RWPE1 (cell line): ENCODE measurements around the gene SLC6A19.

Experiments
- CTCF ChIA-PET: fragments of 350-600 bp; sonication (Branson Sonifier 250); formaldehyde crosslinking; extraction: SDS; loops from one replicate; lab custom pipeline; 2021; lab: Yijun Ruan, JAX
- POLR2A ChIA-PET: fragments of 400-600 bp; formaldehyde crosslinking; extraction: SDS; loops from one replicate; lab custom pipeline; 2020; ENCODE audit warnings: antibody characterized with exemption; ENCODE audit not compliant: low non-redundant PET; lab: Yijun Ruan, JAX
- DNase-seq: peaks from one replicate; pipeline ENCODE4 v3.0.0; 2012; ENCODE audit warnings: low spot score
- H3K27ac ChIP-seq: fragments of 450-650 bp; 2 replicates; pipeline ENCODE4 v1.5.1; 2017
- TF ChIP-seq, protein P1 (sequence below): fragments of 450-650 bp; conservative IDR thresholded peaks from 2 replicates; pipeline ENCODE4 v1.5.1; 2017; ENCODE audit warnings: low read depth, mild to moderate bottlenecking

SLC6A19 gene

DNA sequence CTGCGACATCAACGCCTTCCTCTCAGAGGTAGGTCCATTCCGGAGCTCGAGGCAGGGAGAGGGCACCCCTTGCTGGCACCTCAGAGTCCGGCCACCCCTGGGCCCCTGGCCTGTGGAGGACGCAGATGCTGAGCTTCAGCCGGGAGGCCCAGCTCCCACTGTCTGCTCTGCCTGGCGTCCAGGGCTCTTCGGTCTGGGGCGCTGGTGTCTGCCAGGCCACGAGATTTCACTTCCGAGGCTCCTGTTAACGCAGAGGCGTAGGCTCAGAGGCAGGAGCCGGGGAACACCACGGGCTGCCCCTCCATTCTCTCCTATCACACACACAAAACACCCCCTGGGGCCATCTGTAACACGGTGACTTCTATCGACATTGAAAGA lies 15.5 kb downstream of the SLC6A19 start:
- no peak overlapping the region for H3K27ac ChIP-seq
- no peak for DNase-seq
- POLR2A ChIA-PET = no interaction called here
- TF ChIP-seq, protein P1, sequence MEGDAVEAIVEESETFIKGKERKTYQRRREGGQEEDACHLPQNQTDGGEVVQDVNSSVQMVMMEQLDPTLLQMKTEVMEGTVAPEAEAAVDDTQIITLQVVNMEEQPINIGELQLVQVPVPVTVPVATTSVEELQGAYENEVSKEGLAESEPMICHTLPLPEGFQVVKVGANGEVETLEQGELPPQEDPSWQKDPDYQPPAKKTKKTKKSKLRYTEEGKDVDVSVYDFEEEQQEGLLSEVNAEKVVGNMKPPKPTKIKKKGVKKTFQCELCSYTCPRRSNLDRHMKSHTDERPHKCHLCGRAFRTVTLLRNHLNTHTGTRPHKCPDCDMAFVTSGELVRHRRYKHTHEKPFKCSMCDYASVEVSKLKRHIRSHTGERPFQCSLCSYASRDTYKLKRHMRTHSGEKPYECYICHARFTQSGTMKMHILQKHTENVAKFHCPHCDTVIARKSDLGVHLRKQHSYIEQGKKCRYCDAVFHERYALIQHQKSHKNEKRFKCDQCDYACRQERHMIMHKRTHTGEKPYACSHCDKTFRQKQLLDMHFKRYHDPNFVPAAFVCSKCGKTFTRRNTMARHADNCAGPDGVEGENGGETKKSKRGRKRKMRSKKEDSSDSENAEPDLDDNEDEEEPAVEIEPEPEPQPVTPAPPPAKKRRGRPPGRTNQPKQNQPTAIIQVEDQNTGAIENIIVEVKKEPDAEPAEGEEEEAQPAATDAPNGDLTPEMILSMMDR = no peak
- CTCF ChIA-PET = interaction anchor here (0.6 kb wide), 1 partner anchor 294 kb away, joined by 4 read pairs; no protein-coding TSS in a partner anchor

DNA sequence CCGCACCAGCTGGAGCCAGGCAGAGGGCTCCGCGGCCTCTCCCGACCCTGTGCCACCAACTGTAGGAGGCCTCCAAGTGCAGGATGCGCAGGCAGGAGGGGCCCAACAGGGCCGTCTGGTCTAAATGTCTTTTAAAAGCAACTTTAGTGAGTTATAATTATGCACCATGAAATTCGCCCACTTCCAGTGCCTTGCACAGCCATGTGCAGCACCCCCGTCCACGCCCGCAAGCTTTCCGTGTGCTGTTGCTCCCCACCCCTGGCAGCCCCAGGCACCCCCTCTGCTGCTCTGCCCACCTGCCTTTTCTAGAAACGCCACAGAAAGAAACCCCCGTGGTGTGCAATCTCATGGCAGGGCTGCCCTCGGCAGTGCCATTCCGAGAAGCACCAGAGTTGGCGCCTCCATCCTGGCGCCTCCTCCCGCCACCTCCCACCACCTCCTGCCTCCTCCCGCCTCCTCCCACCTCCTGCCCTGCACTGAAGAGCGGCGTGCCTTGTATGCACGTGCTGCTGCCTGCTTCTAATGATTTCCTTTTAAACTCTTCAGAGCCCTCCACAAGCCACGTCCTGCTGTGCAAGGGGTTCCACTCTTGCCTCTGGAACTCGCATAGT lies 16.3 kb downstream of the SLC6A19 start:
- no peak overlapping the region for H3K27ac ChIP-seq
- POLR2A ChIA-PET = no interaction called here
- CTCF ChIA-PET = no interaction called here
- TF ChIP-seq, protein P1 = no peak
- DNase-seq = no peak

DNA sequence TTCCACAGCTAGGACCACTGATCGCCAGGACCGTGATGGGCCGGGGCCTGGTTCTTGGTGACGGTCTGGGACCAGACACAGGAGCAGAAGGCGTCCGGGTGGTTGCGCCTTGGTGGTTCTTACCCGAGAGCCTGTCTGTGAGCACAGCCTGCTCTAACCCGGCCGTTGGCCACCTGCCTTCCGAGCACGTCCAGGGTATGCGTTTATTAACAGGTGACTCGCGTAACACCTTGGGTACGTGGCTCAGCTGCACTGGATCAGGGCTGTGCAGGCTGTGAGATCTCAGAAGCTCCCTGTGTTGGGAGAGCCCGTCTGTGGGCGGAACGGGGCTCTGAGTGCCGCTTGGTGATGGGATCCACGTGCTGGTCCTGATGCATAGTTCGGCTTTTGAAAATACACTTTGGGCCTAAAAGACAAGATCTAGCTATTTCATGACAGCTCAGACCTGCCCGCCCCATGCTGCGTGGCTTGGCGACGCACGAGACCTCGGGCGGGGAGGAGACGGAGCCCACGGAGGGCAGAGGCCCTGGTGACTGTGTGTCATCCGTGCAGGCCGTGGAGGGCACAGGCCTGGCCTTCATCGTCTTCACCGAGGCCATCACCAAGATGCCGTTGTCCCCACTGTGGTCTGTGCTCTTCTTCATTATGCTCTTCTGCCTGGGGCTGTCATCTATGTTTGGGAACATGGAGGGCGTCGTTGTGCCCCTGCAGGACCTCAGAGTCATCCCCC lies 17.1 kb downstream of the SLC6A19 start:
- ChIA-PET POLR2A (no interaction called here), CTCF (no interaction called here)
- H3K27ac ChIP-seq = no peak overlapping the region
- TF ChIP-seq, protein P1 = no peak
- no peak for DNase-seq

DNA sequence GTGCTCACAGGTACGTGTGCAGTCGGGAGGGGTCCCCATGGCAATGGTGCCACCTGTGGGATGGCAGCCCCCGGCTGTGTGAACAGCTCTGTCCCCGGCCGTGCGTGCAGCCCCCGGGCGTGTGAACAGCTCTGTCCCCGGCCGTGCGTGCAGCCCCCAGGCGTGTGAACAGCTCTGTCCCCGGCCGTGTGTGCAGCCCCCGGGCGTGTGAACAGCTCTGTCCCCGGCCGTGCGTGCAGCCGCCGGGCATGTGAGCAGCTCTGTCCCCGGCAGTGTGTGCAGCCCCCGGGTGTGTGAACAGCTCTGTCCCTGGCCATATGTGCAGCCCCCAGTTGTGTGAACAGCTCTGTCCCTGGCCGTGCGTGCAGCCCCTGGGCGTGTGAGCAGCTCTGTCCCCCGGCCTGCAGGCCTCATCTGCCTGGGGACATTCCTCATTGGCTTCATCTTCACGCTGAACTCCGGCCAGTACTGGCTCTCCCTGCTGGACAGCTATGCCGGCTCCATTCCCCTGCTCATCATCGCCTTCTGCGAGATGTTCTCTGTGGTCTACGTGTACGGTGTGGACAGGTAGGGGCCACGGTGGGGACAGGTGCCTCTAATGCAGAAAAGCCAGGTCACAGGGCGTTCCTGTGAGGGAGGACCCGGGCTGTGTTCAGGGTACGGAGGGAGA lies 17.8 kb downstream of the SLC6A19 start:
- ChIA-PET POLR2A (no interaction called here), CTCF (interaction anchor here (1.4 kb wide), 1 partner anchor 11 kb away, joined by 5 read pairs; no protein-coding TSS in a partner anchor)
- no peak overlapping the region for H3K27ac ChIP-seq
- no peak for DNase-seq
- TF ChIP-seq, protein P1 = no peak

DNA sequence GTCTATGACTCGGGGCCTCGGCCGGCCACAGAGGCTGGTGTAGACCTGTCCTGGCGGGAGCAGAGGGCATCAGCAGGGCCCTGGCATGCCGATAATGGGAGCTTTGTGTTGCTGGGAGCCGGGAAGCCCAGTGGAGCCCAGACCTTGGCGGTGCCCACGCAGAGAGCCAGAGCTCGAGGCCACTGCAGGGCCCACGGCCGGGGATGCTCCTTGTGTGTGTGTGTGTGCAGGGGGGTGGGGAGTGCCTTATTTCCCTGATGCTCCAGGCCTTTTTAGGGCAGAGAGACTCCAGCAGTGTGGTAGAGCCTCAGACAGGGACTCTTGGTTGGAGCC lies 18.3 kb downstream of the SLC6A19 start:
- CTCF ChIA-PET = interaction anchor here (1.4 kb wide), 1 partner anchor 11 kb away, joined by 5 read pairs; no protein-coding TSS in a partner anchor

DNA sequence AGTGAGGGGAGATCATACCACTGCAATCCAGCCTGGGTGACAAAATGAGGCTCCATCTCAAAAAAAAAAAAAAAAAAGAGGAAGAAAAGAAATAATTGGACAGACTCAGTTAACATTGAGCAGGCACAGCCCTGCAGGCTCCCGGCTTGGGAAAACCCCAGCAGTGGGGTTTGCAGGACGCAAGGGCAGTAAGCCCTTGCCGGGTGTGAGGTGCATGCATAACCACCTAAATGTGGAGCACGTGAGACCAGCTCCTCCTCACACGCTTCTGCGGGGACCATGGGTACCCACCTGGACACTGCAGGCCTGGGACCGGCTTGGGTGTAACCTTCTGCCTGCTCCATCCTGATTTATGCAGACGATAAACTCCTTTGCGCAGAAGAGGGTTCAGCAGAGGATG lies 19.0 kb downstream of the SLC6A19 start:
- POLR2A ChIA-PET = no interaction called here
- TF ChIP-seq, protein P1 = no peak
- no peak for DNase-seq

More for the DNA sequence above, 18.3 kb downstream of the SLC6A19 start:
- TF ChIP-seq, protein P1 = no peak
- DNase-seq = no peak
- POLR2A ChIA-PET = no interaction called here
- H3K27ac ChIP-seq = no peak overlapping the region

More for the DNA sequence above, 19.0 kb downstream of the SLC6A19 start:
- CTCF ChIA-PET = interaction anchor here (1.4 kb wide), 1 partner anchor 12 kb away, joined by 5 read pairs; no protein-coding TSS in a partner anchor
- H3K27ac ChIP-seq = no peak overlapping the region
